Measurements from ENCODE around the gene SYT9.

Gene SYT9

GRCh38 chr11:7436146-7436545, 184.4 kb downstream of the SYT9 start:
- TF ChIP-seq PATZ1 (CRISPR knock-in tag; IDR thresholded peaks at IDR 0.05; ENCODE audit: borderline replicate concordance) (no peak), TOX (CRISPR knock-in tag; IDR thresholded peaks at IDR 0.05; ENCODE audit: borderline replicate concordance) (no peak), GLIS3 (CRISPR knock-in tag; IDR thresholded peaks at IDR 0.05) (no peak), BACH2 (CRISPR knock-in tag; IDR thresholded peaks at IDR 0.05; ENCODE audit: borderline replicate concordance) (no peak), ISL1 (CRISPR knock-in tag; IDR thresholded peaks at IDR 0.05) (no peak), ZFP30 (CRISPR knock-in tag; IDR thresholded peaks at IDR 0.05) (no peak), PPARA (CRISPR knock-in tag; IDR thresholded peaks at IDR 0.05; ENCODE audit: borderline replicate concordance) (no peak), ZFP3 (CRISPR knock-in tag; IDR thresholded peaks at IDR 0.05) (no peak), ESRRG (CRISPR knock-in tag; IDR thresholded peaks at IDR 0.05) (no peak), TCF4 (CRISPR knock-in tag; IDR thresholded peaks at IDR 0.05; ENCODE audit: borderline replicate concordance) (no peak), ARNTL (CRISPR knock-in tag; IDR thresholded peaks at IDR 0.05; ENCODE audit: borderline replicate concordance, low read depth) (no peak), TSHZ2 (CRISPR knock-in tag; IDR thresholded peaks at IDR 0.05) (no peak), POU6F1 (CRISPR knock-in tag; IDR thresholded peaks at IDR 0.05; ENCODE audit: borderline replicate concordance, low read depth) (no peak), CSDC2 (CRISPR knock-in tag; IDR thresholded peaks at IDR 0.05) (no peak)
- no peak for ATAC-seq

- ATAC-seq = no peak
- TF ChIP-seq SNAI2 (CRISPR knock-in tag; IDR thresholded peaks at IDR 0.05) = no peak
- no peak for TF ChIP-seq TSHZ2 (CRISPR knock-in tag; IDR thresholded peaks at IDR 0.05)
- TF ChIP-seq BACH2 (CRISPR knock-in tag; IDR thresholded peaks at IDR 0.05; ENCODE audit: borderline replicate concordance) = no peak
- no peak for TF ChIP-seq ZNF8 (CRISPR knock-in tag; IDR thresholded peaks at IDR 0.05)
- TF ChIP-seq CSDC2 (CRISPR knock-in tag; IDR thresholded peaks at IDR 0.05) = no peak
- no peak for TF ChIP-seq ISL1 (CRISPR knock-in tag; IDR thresholded peaks at IDR 0.05)
- TF ChIP-seq OSR1 (CRISPR knock-in tag; IDR thresholded peaks at IDR 0.05) = no peak
- TF ChIP-seq ARNTL (CRISPR knock-in tag; IDR thresholded peaks at IDR 0.05; ENCODE audit: borderline replicate concordance, low read depth) = no peak
- no peak for TF ChIP-seq ESRRG (CRISPR knock-in tag; IDR thresholded peaks at IDR 0.05)
- TF ChIP-seq TOX (CRISPR knock-in tag; IDR thresholded peaks at IDR 0.05; ENCODE audit: borderline replicate concordance) = no peak
- no peak for TF ChIP-seq PATZ1 (CRISPR knock-in tag; IDR thresholded peaks at IDR 0.05; ENCODE audit: borderline replicate concordance)
- TF ChIP-seq CREB5 (CRISPR knock-in tag; IDR thresholded peaks at IDR 0.05; ENCODE audit: low read depth) = no peak
- no peak for TF ChIP-seq ZC3H10 (CRISPR knock-in tag; IDR thresholded peaks at IDR 0.05)
- TF ChIP-seq POU6F1 (CRISPR knock-in tag; IDR thresholded peaks at IDR 0.05; ENCODE audit: borderline replicate concordance, low read depth) = no peak
- no peak for TF ChIP-seq RARB (CRISPR knock-in tag; IDR thresholded peaks at IDR 0.05)
- TF ChIP-seq ZNF565 (CRISPR knock-in tag; conservative IDR thresholded peaks at IDR 0.05; ENCODE audit: low read depth) = no peak
- TF ChIP-seq TCF4 (CRISPR knock-in tag; IDR thresholded peaks at IDR 0.05; ENCODE audit: borderline replicate concordance) = no peak
- TF ChIP-seq CSRNP3 (CRISPR knock-in tag; IDR thresholded peaks at IDR 0.05) = no peak
Observed at GRCh38 chr11:7436657-7437056, 185.0 kb downstream of the SYT9 start.
